VCaP (cell line): ENCODE results near the gene TMEM97.

Source experiments
- H3K27ac ChIP-seq: fragments of 450-650 bp; 2 replicates; pipeline ENCODE4 v1.5.1; 2017
- CTCF ChIP-seq: fragments of 450-650 bp; conservative IDR thresholded peaks from 2 replicates; pipeline ENCODE4 v1.5.1; 2017; ENCODE audit warnings: mild to moderate bottlenecking, moderate library complexity

Gene TMEM97

GRCh38 chr17:28334666-28335200, 15.7 kb downstream of the TMEM97 start:
- no peak for TF ChIP-seq CTCF
- H3K27ac ChIP-seq: peak overlapping the region; percentile 85

- no peak for TF ChIP-seq CTCF
Observed at GRCh38 chr17:28335201-28335958, 16.4 kb downstream of the TMEM97 start, which contains the start of the genes IFT20 and TNFAIP1. Gene IFT20 (minus strand): TSS chr17:28335472. CDS start chr17:28331985, 3,487 bp downstream. Gene TNFAIP1 (plus strand): TSS chr17:28335761. CDS start chr17:28339522, 3,761 bp downstream.

DNA sequence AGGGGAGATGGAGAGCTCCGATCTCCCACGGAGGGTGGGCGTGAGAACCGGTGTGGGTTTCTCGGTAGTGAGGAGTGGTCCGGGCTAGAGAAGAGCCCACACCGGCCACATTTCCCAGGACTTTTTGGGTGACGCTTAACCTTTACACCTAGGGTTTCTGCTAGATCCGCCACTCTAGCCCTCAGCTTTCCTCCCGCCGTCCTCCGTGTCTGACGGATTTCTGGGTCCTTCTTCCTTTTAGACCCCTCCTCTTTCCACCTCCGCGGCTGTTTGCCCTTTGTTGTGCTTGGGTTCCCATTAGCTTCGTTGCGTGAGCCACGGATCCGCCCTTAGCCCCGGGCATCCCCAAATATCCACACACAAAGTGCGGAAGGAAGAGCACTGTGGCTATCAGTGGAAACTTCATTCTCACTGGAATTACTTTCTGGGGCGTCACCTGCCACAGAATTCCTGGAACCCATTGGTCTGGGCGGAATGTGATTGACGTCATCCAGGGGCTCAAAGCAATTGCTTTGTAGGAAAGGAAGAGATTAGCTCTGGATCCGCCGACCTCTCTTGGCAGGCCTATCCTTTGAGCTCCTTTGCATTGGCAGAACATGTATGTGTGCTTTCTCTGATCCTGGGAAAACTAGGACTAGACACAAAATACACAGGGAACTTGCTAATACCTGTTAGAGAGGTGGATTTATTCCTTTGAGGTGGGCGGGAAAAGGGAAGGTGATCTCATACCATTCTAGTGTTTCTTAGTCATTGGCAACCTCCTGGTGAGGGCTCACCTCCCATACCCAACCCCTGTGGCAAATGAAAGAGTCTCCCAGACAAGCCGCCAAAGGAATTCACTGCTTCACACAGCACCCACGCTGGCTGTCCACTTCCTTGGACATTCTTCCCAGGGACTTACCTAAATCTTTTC, 17.2 kb downstream of the TMEM97 start:
- H3K27ac ChIP-seq: peak overlapping the region; percentile 85
- TF ChIP-seq CTCF: no peak

More at GRCh38 chr17:28335201-28335958, 16.4 kb downstream of the TMEM97 start, which contains the start of the genes IFT20 and TNFAIP1:
- peak within 1 kb of the TSS; percentile 85 for H3K27ac ChIP-seq

DNA sequence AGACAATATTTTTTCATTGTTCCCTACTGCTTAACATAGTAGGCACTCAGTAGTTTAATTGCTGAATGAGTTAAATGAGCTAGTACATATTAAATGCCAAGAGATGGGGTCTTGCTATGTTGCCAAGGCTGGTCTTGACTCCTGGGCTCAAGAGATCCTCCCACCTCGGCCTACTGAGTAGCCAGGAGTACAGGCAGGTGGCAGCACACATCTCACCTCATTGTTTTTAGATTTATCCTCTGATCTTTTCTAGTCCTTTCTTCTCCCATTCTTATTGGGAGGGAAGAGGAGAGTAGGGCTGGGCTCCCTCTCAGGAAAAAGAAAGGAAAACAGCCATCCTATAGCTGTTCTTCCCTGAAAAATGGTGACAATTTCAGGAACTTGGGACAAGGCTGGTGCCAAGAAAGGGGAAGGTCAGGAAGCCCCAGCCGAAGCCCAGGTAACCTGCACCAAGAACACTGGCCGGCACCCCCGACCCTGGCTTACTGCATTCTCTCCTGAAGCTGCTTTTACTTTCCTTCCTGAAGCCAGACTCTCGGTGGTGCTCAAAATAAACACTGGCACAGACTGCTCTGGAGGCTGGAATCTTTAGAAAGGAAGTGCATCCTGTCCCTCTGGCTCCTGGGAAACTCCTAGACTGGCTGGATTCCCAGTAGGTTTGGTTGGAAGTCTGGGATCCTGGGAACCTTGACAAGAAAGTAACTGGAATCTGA, 19.2 kb downstream of the TMEM97 start:
- peak overlapping the region; percentile 29; the same call in 1 of the 2 replicates for H3K27ac ChIP-seq

DNA sequence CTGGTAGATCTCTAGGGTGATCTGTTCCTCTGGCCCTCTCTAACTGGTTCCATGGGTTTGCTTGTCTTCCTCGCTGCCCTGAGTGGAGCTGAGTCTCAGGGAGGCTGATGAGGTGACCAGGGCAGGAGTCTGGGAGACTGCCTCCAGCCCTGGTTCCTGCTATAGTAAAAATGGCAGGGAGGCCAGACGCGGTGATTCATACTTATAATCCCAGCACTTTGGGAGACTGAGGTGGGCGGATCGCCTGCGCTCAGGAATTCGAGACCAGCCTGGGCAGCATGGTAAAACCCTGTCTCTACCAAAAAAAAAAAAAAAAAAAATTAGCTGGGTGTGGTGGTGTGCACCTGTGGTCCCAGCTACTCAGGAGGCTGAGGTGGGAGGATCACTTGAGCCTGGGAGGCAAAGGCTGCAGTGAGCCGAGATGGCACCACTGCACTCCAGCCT, 19.8 kb downstream of the TMEM97 start:
- peak overlapping the region; percentile 29; the same call in 1 of the 2 replicates for H3K27ac ChIP-seq

More for the DNA sequence above, 19.2 kb downstream of the TMEM97 start:
- TF ChIP-seq CTCF: no peak

DNA sequence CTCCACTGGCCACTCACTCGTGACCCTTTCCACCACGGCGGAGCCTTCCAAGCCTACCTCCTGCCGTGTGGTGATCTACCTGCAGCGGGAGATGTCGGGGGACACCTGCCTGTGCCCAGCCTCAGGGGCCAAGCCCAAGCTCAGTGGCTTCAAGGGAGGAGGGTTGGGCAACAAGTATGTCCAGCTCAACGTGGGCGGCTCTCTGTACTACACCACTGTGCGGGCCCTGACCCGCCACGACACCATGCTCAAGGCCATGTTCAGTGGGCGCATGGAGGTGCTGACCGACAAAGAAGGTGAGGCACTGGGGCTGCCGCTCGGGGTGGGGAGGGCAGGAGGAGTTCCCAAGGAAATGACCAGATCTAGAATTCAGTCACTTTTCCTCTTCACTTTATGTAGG, 20.4 kb downstream of the TMEM97 start:
- TF ChIP-seq CTCF: no peak
- H3K27ac ChIP-seq: no peak overlapping the region; the same call in 1 of the 2 replicates

- TF ChIP-seq CTCF: no peak
- H3K27ac ChIP-seq: no peak overlapping the region
Observed at GRCh38 chr17:28340374-28340773, 21.4 kb downstream of the TMEM97 start.
